ENCODE data around the gene CCDC12. TPM values are rescaled to one million over a fixed set of nuclear protein-coding genes. Genes with fewer than 3 reads are reported as not detected.

Gene CCDC12
- total RNA-seq, 6 experiments from 2014 or later, result 14.6 to 24.2 (median 17.0) TPM

DNA sequence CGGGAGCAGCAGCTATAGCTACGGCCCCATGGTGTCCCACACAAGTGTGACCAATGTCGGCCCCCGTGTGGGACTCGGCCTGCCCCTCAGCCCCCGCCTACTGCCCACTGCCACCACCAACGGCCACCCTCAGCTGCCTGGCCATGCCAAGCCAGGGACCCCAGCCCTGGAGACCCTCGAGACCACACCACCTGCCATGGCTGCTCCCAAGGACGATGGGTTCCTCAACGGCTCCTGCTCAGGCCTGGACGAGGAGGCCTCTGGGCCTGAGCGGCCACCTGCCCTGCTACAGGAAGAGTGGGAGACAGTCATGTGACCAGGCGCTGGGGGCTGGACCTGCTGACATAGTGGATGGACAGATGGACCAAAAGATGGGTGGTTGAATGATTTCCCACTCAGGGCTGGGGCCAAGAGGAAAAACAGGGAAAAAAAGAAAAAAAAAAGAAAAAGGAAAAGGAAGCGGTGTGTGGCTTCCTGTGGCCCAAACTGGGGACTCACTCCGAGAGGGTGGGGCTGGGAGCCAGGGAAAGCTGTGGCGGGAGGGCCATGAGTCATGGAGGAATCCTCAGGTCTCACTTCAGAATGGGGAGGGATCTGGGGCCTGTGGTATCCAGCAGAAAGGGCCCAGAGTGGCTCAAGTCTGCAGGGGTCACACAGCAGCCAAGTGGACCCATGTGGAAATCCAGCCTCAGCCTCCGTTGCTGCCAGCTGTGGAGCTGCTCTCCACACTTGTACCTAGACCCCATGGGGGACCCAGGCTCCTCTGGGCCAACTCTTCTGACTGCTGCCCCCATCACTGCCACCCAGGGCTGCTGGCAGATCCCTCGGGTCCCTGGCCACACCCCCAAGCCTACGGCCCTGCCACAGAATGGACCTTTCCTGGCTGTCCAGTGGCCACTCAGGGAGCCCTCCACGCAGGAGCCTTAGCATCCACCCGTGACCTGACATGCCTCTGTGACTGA lies 72.9 kb downstream of the CCDC12 start:
- no peak overlapping the region for H3K4me3 ChIP-seq
- no peaks in the 10 kb centered on the region for H3K9me3 ChIP-seq
- H3K27me3 ChIP-seq, result no peaks in the 10 kb centered on the region
- no peak for TF ChIP-seq POLR2A (IDR thresholded peaks at IDR 0.05)
- TF ChIP-seq, protein P1, sequence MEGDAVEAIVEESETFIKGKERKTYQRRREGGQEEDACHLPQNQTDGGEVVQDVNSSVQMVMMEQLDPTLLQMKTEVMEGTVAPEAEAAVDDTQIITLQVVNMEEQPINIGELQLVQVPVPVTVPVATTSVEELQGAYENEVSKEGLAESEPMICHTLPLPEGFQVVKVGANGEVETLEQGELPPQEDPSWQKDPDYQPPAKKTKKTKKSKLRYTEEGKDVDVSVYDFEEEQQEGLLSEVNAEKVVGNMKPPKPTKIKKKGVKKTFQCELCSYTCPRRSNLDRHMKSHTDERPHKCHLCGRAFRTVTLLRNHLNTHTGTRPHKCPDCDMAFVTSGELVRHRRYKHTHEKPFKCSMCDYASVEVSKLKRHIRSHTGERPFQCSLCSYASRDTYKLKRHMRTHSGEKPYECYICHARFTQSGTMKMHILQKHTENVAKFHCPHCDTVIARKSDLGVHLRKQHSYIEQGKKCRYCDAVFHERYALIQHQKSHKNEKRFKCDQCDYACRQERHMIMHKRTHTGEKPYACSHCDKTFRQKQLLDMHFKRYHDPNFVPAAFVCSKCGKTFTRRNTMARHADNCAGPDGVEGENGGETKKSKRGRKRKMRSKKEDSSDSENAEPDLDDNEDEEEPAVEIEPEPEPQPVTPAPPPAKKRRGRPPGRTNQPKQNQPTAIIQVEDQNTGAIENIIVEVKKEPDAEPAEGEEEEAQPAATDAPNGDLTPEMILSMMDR (IDR thresholded peaks at IDR 0.05), result no peak
- DNase-seq, result peak in 1 of 3 donors; percentile 57
- peak in 1 of 4 donors; percentile 9 for ATAC-seq
- WGBS (ENCODE audit: insufficient coverage, low coverage, low lambda C conversion rate, missing lambda C conversion rate), result 35% methylated on average over 6 of the region's 21 CpGs
- intact Hi-C loops (cut with DNase I), result loop anchor here (5.0 to 10.0 kb wide), 3 partner anchors 49 to 196 kb away; no protein-coding TSS in a partner anchor
- H3K4me1 ChIP-seq, result peaks cover 0 to 10% (median 6%) of the 10 kb centered on the region in 4 donors
- H3K27ac ChIP-seq, result no peak overlapping the region
- no peaks in the 10 kb centered on the region for H3K36me3 ChIP-seq

GRCh38 chr3:46902188-46902631 lies 74.3 kb downstream of the CCDC12 start:
- WGBS (ENCODE audit: insufficient coverage, low coverage, low lambda C conversion rate, missing lambda C conversion rate), result 80% methylated on average over 1 of the region's 15 CpGs
- H3K27ac ChIP-seq, result no peak overlapping the region
- H3K4me1 ChIP-seq, result no peaks in the 10 kb centered on the region
- no peak overlapping the region for H3K4me3 ChIP-seq
- TF ChIP-seq, protein P1 (IDR thresholded peaks at IDR 0.05), result no peak
- TF ChIP-seq POLR2A (IDR thresholded peaks at IDR 0.05), result no peak
- DNase-seq, result peak in 2 of 3 donors; percentile 13 to 50
- no peaks in the 10 kb centered on the region for H3K36me3 ChIP-seq
- intact Hi-C loops (cut with DNase I), result loop anchor here (5.0 to 10.0 kb wide), 3 partner anchors 47 to 195 kb away; no protein-coding TSS in a partner anchor
- no peak for ATAC-seq
- H3K9me3 ChIP-seq, result no peaks in the 10 kb centered on the region
- H3K27me3 ChIP-seq, result no peaks in the 10 kb centered on the region

DNA sequence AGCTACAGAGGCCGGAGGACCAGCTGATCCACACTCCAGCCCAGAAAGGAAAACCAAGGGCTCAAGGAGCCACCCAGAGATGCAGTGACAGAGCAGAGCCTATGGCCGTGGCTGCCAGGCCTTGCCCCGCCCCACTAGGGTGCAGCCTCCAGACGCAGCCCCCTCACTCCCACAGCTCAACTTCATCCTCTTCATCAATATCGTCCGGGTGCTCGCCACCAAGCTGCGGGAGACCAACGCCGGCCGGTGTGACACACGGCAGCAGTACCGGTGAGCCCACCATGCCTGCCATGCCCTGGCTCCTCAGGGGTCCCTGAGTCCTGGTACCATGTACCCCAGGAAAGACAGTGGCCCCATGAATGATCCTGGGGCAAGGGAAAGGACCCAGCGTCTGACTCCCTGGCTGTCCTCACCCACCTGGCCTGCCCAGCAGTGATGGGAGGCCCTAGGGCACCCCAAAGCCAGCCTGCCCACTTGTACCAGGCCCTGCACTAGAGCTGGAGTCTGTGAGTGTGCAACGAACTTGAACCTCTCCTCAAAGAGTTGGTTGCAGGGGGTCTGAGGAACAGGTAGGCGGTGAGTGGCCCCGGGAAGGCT lies 74.9 kb downstream of the CCDC12 start:
- ATAC-seq, result no peak
- Histone ChIP-seq H3K4me1 (no peaks in the 10 kb centered on the region), H3K36me3 (no peaks in the 10 kb centered on the region), H3K27ac (no peak overlapping the region), H3K9me3 (no peaks in the 10 kb centered on the region), H3K4me3 (no peak overlapping the region), H3K27me3 (no peaks in the 10 kb centered on the region)
- WGBS (ENCODE audit: insufficient coverage, low coverage, low lambda C conversion rate, missing lambda C conversion rate), result 88% methylated on average over 4 of the region's 17 CpGs
- peak in 2 of 3 donors; percentile 9 to 29 for DNase-seq
- TF ChIP-seq POLR2A (IDR thresholded peaks at IDR 0.05), result no peak
- TF ChIP-seq, protein P1 (IDR thresholded peaks at IDR 0.05), result no peak
- intact Hi-C loops (cut with DNase I), result loop anchor here (5.0 to 10.0 kb wide), 3 partner anchors 47 to 194 kb away; no protein-coding TSS in a partner anchor

DNA sequence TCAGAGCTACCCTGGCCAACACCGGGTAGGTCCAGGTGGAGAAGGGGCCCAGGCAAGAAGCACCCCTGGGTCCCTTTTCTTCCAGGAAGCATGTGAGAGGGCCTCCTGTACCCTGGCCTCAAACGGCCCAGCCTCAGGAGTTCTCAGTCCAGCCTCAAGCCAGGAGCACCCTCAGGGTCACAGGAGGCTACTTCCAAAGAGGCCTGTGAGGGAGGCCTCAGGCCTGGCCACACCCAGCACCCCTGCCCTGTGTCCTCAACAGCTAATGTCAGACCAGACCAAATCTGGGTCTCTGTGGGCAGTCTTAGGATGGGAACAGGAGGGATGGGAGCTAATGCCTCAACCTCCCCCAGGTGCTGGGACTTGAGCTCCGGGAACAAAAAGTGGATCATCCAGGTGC lies 75.5 kb downstream of the CCDC12 start:
- TF ChIP-seq POLR2A (IDR thresholded peaks at IDR 0.05), result no peak
- TF ChIP-seq, protein P1 (IDR thresholded peaks at IDR 0.05), result no peak
- no peaks in the 10 kb centered on the region for H3K36me3 ChIP-seq
- DNase-seq (peak in 2 of 3 donors; percentile 4 to 28), ATAC-seq (no peak)
- no peaks in the 10 kb centered on the region for H3K9me3 ChIP-seq
- WGBS (ENCODE audit: insufficient coverage, low coverage, low lambda C conversion rate, missing lambda C conversion rate), result no CpG with 5 or more reads among the region's 3 CpGs
- H3K4me3 ChIP-seq, result no peak overlapping the region
- no peaks in the 10 kb centered on the region for H3K27me3 ChIP-seq
- intact Hi-C loops (cut with DNase I), result loop anchor here (5.0 to 10.0 kb wide), 3 partner anchors 46 to 194 kb away; no protein-coding TSS in a partner anchor
- H3K4me1 ChIP-seq, result no peaks in the 10 kb centered on the region
- H3K27ac ChIP-seq, result no peak overlapping the region
